Sigmoid colon (tissue), 7 donors: Measurements from ENCODE around the gene UPK3B. TPM values are rescaled to one million over a fixed set of nuclear protein-coding genes. Genes with fewer than 3 reads are reported as not detected.
A peak's percentile ranks its signal among the peaks of the same experiment; 100 is the strongest.
"Not testable (repeated sequence)": the region's sequence is repeated elsewhere in the genome, so short reads cannot be mapped to it uniquely, and the experiment has no call there.

Experiments used
- DNase-seq: peaks from one replicate; pipeline ENCODE4 v3.0.0-alpha.2; 2019
- H3K27ac ChIP-seq, 4 donors: fragments of 200-600 bp; sonication (generic); one replicate each; pipeline ENCODE4 v1.5.1; 2016 to 2019; ENCODE audit warnings: mild to moderate bottlenecking in 1 of 4
- H3K27me3 ChIP-seq, 3 donors: fragments of 200-600 bp; sonication (generic); one replicate each; pipeline ENCODE4 v1.5.1; 2019; ENCODE audit warnings: mild to moderate bottlenecking in 1 of 3
- H3K36me3 ChIP-seq, 4 donors: fragments of 200-600 bp; sonication (generic); one replicate each; pipeline ENCODE4 v1.5.1; 2016 to 2019
- H3K4me1 ChIP-seq, 4 donors: fragments of 200-600 bp; sonication (generic); one replicate each; pipeline ENCODE4 v1.5.1; 2017 to 2019
- H3K4me3 ChIP-seq, 4 donors: fragments of 200-600 bp; sonication (generic); one replicate each; pipeline ENCODE4 v1.5.1; 2017 to 2019; ENCODE audit warnings: mild to moderate bottlenecking in 2 of 4, moderate library complexity in 1 of 4
- H3K9me3 ChIP-seq, 4 donors: fragments of 200-600 bp in 3 of 4; sonication (generic) in 3 of 4; one replicate each; pipeline versions ENCODE4 v1.5.1 to v1.6.1; 2013 to 2019
- CTCF ChIP-seq, 4 experiments: fragments of 450-650 bp in 3 of 4; fragments of 200-600 bp in 1 of 4; IDR thresholded peaks; one replicate each; pipeline ENCODE4 v1.5.1; 2016 to 2019; ENCODE audit warnings: antibody characterized with exemption in 4 of 4, mild to moderate bottlenecking in 3 of 4, moderate library complexity in 2 of 4
- EP300 ChIP-seq, 4 donors: sonication (generic); formaldehyde crosslinking; IDR thresholded peaks; one replicate each; pipeline ENCODE4 v1.6.1; 2017; ENCODE audit warnings: antibody characterized with exemption in 4 of 4
- POLR2A ChIP-seq, 2 donors: fragments of 450-650 bp; IDR thresholded peaks; one replicate each; pipeline ENCODE4 v1.6.1; 2016; ENCODE audit warnings: antibody characterized with exemption in 2 of 2, mild to moderate bottlenecking in 2 of 2, moderate library complexity in 2 of 2
- POLR2AphosphoS5 ChIP-seq, 4 donors: sonication (generic); formaldehyde crosslinking; IDR thresholded peaks; one replicate each; pipeline ENCODE4 v1.6.1; 2017; ENCODE audit warnings: antibody characterized with exemption in 4 of 4
- WGBS, 2 donors: extraction: QIAGEN DNeasy Blood & Tissue Kit; methylation state at CpG; one replicate each; pipeline ENCODE4 v1.1.7; 2013; 5-methylcytosine and 5-hydroxymethylcytosine counted together
- intact Hi-C: fragments of 100-400 bp; cut with DNase I; formaldehyde crosslinking; loops from one replicate; pipeline ENCODE4 v1.15.1; 2023
- polyA plus RNA-seq, 3 donors: library from polyadenylated mRNA; stranded (reverse); fragments of 200-250 nt; gene quantifications; one replicate each; pipeline ENCODE4 v1.2.3, GENCODE V29; 2013
- total RNA-seq, 4 donors: library from RNA; depleted of rRNA; stranded (reverse); fragments of >200 nt; gene quantifications; one replicate each; pipeline ENCODE4 v1.1.0, GENCODE V29; 2016
- donor health status: healthy with polysubstance abuse.
- donor health status: Bipolar disorder and iron deficiency.
- donor health status: healthy.

UPK3B gene
- total and polyA plus RNA-seq, 7 donors = 0.27 to 3.9 (median 0.87) TPM; not detected in 1

- Histone ChIP-seq H3K27me3 (no peaks in the 10 kb centered on the region), H3K4me1 (peaks cover 0 to 15% (median 3%) of the 10 kb centered on the region in 4 donors), H3K27ac (peak overlapping the region in 1 of 4 donors; percentile 17), H3K36me3 (no peaks in the 10 kb centered on the region), H3K4me3 (no peak overlapping the region), H3K9me3 (no peaks in the 10 kb centered on the region)
- intact Hi-C loops = no loop called here
- WGBS, 2 donors = 45 to 67% methylated on average over 21 of the region's 21 CpGs
- TF ChIP-seq POLR2AphosphoS5 (IDR thresholded peaks at IDR 0.05) (no peak), CTCF (IDR thresholded peaks at IDR 0.05) (peak in 2 of 4 experiments; percentile 10 to 26), EP300 (IDR thresholded peaks at IDR 0.05) (no peak), POLR2A (IDR thresholded peaks at IDR 0.05) (no peak)
- peak; percentile 62 for DNase-seq
Measured at GRCh38 chr7:76512941-76513816, 2.8 kb downstream of the UPK3B start.

GRCh38 chr7:76513817-76514799 is 3.8 kb downstream of the UPK3B start:
- TF ChIP-seq EP300 (IDR thresholded peaks at IDR 0.05) (no peak), POLR2A (IDR thresholded peaks at IDR 0.05) (no peak), CTCF (IDR thresholded peaks at IDR 0.05) (no peak), POLR2AphosphoS5 (IDR thresholded peaks at IDR 0.05) (no peak)
- peak; percentile 57 for DNase-seq
- Histone ChIP-seq H3K27me3 (no peaks in the 10 kb centered on the region), H3K9me3 (no peaks in the 10 kb centered on the region), H3K27ac (no peak overlapping the region), H3K4me1 (peaks cover 0 to 15% (median 3%) of the 10 kb centered on the region in 4 donors), H3K36me3 (no peaks in the 10 kb centered on the region), H3K4me3 (no peak overlapping the region)
- intact Hi-C loops = no loop called here
- 89% methylated on average over 29 of the region's 29 CpGs for WGBS, 2 donors

- no peak for DNase-seq
- intact Hi-C loops = no loop called here
- WGBS, 2 donors = 93 to 94% methylated on average over 16 of the region's 16 CpGs
- Histone ChIP-seq H3K4me1 (peaks cover 0 to 11% (median under 1%) of the 10 kb centered on the region in 4 donors), H3K36me3 (no peaks in the 10 kb centered on the region), H3K27me3 (no peaks in the 10 kb centered on the region), H3K27ac (no peak overlapping the region), H3K4me3 (no peak overlapping the region), H3K9me3 (no peaks in the 10 kb centered on the region)
- TF ChIP-seq CTCF (IDR thresholded peaks at IDR 0.05) = no peak
- TF ChIP-seq POLR2A (IDR thresholded peaks at IDR 0.05) = no peak
- TF ChIP-seq POLR2AphosphoS5 (IDR thresholded peaks at IDR 0.05) = no peak
- TF ChIP-seq EP300 (IDR thresholded peaks at IDR 0.05) = no peak
Measured at GRCh38 chr7:76514926-76515771, 4.8 kb downstream of the UPK3B start.

GRCh38 chr7:76515999-76516443 is 5.7 kb downstream of the UPK3B start:
- no peaks in the 10 kb centered on the region for H3K36me3 ChIP-seq
- 10 to 13% methylated on average over 32 of the region's 32 CpGs for WGBS, 2 donors
- peak overlapping the region in 1 of 4 donors; percentile 12 for H3K4me3 ChIP-seq
- H3K27me3 ChIP-seq = no peaks in the 10 kb centered on the region
- no peak overlapping the region for H3K27ac ChIP-seq
- no peaks in the 10 kb centered on the region for H3K9me3 ChIP-seq
- intact Hi-C loops = no loop called here
- peaks cover 0 to 8% (median 0%) of the 10 kb centered on the region in 4 donors for H3K4me1 ChIP-seq
- DNase-seq = peak; percentile 61
- peak in 1 of 4 donors; percentile 14 for TF ChIP-seq POLR2AphosphoS5 (IDR thresholded peaks at IDR 0.05)
- TF ChIP-seq EP300 (IDR thresholded peaks at IDR 0.05) = no peak
- TF ChIP-seq CTCF (IDR thresholded peaks at IDR 0.05) = peak in 2 of 4 experiments; percentile 44 to 89
- TF ChIP-seq POLR2A (IDR thresholded peaks at IDR 0.05) = no peak

GRCh38 chr7:76516932-76517331 is 6.6 kb downstream of the UPK3B start:
- H3K36me3 ChIP-seq, H3K27ac ChIP-seq, H3K9me3 ChIP-seq, H3K4me1 ChIP-seq, H3K4me3 ChIP-seq, H3K27me3 ChIP-seq, intact Hi-C loops, DNase-seq: not testable (repeated sequence)
- 94 to 96% methylated on average over 6 of the region's 6 CpGs for WGBS, 2 donors

GRCh38 chr7:76526183-76526582 is 15.8 kb downstream of the UPK3B start:
- H3K4me1 ChIP-seq, H3K36me3 ChIP-seq, H3K4me3 ChIP-seq, H3K27me3 ChIP-seq, H3K9me3 ChIP-seq, intact Hi-C loops, DNase-seq, H3K27ac ChIP-seq: not testable (repeated sequence)
- 78 to 91% methylated on average over 2 of the region's 4 CpGs for WGBS, 2 donors
